Calu3 (cell line): ENCODE results near the gene AP1G2. TPM values are rescaled to one million over a fixed set of nuclear protein-coding genes. Genes with fewer than 3 reads are reported as not detected.

Experiments
- BruUV-seq: library from RNA; stranded (reverse); fragments of 400-500 nt; replicated peaks from 2 replicates; lab custom pipeline; 2021; lab: Mats Ljungman, UMichigan
- CTCF ChIA-PET: fragments of 300-600 bp; sonication (Branson Sonifier 250); formaldehyde crosslinking; loops from one replicate; lab custom pipeline; 2022; ENCODE audit warnings: antibody characterized with exemption; lab: Charles Lee
- DNase-seq: peaks from one replicate; pipeline ENCODE4 v3.0.0; 2022
- H3K27ac Mint-ChIP-seq: one replicate; pipeline ENCODE4 v1.8.0; 2022; ENCODE audit warnings: mixed read lengths; ENCODE audit not compliant: unreplicated experiment
- H3K27me3 Mint-ChIP-seq: one replicate; pipeline ENCODE4 v1.8.0; 2022; ENCODE audit warnings: mixed read lengths; ENCODE audit not compliant: unreplicated experiment
- H3K36me3 Mint-ChIP-seq: one replicate; pipeline ENCODE4 v1.8.0; 2022; ENCODE audit warnings: mild to moderate bottlenecking, moderate library complexity, mixed read lengths; ENCODE audit not compliant: insufficient read depth, unreplicated experiment
- H3K4me1 Mint-ChIP-seq: one replicate; pipeline ENCODE4 v1.8.0; 2022; ENCODE audit warnings: mild to moderate bottlenecking, low read depth, mixed read lengths; ENCODE audit not compliant: unreplicated experiment
- H3K4me3 Mint-ChIP-seq: one replicate; pipeline ENCODE4 v1.8.0; 2022; ENCODE audit warnings: mild to moderate bottlenecking, low read depth, moderate library complexity, mixed read lengths; ENCODE audit not compliant: unreplicated experiment
- H3K9me3 Mint-ChIP-seq: one replicate; pipeline ENCODE4 v1.8.0; 2022; ENCODE audit warnings: low read depth, mixed read lengths; ENCODE audit not compliant: unreplicated experiment
- intact Hi-C: fragments of 100-400 bp; cut with micrococcal nuclease; formaldehyde crosslinking; loops from one replicate; pipeline ENCODE4 v1.10.0; 2022; ENCODE audit not compliant: unreplicated experiment
- total RNA-seq: library from RNA; stranded (reverse); gene quantifications from 2 replicates; pipeline ENCODE4 v1.2.3, GENCODE V29; 2022
- TF ChIP-seq, protein P1 (sequence below): fragments of 200-600 bp; IDR thresholded peaks from one replicate; pipeline ENCODE4 v1.8.0; 2022; ENCODE audit warnings: antibody characterized with exemption; ENCODE audit not compliant: unreplicated experiment

AP1G2 gene
- total RNA-seq, 1 experiment from 2014 or later = 152 TPM

DNA sequence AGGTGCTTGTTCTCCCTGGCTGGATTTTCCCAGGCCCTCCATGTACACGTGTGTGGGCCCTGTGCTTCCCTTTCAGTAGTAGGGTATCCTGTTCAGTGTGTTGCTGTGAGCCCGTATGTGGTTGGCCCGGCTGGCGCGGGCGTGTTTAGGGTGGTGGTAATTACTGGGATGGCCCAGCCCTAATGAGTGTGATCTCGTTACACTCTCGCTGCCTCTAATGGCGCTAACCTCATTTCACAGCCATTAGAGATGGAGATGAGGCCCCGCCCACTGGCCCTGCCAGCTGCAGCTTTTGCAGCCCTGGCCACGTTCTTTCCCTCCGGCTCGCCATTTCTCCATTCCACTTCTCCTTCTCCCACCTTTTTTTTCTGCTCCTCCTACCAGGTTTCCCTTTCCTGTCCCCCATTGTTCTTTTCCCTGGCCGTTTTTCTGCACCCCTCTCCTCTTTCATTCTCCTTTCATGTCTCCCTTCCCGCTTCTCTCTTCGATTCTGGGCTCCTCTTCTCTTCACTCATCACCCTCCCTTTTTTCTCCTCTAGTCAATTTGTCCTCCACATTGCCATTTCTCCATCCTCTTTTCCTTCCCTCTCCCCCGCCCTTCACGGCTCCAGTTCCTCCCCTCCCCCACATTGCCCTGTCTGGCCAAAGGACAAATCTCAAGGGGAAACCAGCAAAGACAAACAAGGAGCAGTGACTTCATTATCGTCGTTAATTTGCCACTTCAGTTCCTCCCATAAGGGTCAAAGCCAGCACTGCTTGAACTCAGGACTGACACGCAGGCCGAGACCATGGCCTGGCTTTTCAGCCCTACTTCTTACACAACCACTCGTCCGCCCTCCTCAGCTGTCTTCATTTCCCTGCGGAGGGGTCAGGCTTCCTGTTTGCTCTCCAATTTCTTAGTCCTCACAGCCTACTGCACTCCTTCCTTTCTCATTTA lies 22.8 kb downstream of the AP1G2 start:
- H3K27ac Mint-ChIP-seq = no peak overlapping the region
- H3K4me3 Mint-ChIP-seq = no peak overlapping the region
- no peak for DNase-seq
- TF ChIP-seq, protein P1, sequence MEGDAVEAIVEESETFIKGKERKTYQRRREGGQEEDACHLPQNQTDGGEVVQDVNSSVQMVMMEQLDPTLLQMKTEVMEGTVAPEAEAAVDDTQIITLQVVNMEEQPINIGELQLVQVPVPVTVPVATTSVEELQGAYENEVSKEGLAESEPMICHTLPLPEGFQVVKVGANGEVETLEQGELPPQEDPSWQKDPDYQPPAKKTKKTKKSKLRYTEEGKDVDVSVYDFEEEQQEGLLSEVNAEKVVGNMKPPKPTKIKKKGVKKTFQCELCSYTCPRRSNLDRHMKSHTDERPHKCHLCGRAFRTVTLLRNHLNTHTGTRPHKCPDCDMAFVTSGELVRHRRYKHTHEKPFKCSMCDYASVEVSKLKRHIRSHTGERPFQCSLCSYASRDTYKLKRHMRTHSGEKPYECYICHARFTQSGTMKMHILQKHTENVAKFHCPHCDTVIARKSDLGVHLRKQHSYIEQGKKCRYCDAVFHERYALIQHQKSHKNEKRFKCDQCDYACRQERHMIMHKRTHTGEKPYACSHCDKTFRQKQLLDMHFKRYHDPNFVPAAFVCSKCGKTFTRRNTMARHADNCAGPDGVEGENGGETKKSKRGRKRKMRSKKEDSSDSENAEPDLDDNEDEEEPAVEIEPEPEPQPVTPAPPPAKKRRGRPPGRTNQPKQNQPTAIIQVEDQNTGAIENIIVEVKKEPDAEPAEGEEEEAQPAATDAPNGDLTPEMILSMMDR = no peak
- no peaks in the 10 kb centered on the region for H3K36me3 Mint-ChIP-seq
- H3K4me1 Mint-ChIP-seq = no peaks in the 10 kb centered on the region
- CTCF ChIA-PET = no interaction called here
- H3K9me3 Mint-ChIP-seq = no peaks in the 10 kb centered on the region
- peaks cover 20% of the 10 kb centered on the region for H3K27me3 Mint-ChIP-seq
- BruUV-seq = no TSS peak
- intact Hi-C loops = no loop called here

DNA sequence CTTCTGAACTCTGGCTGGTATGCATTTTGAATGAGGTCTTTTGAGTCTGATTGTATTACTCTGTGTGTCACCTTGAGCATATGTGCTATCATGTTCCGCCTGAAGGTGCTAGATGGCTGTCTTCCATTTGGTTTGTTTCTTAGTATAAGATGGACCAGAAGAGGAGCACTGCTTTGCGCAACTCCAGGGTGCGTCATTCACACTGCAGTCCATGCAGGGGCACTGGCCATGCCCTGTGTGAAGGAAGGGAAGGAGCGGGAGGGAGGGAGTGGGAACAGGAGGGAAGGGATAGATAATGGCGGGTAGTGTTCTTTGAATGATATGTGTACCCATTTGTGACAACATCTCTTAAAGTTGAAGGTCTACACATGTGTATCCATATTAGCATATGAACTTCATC lies 24.2 kb downstream of the AP1G2 start:
- H3K27ac Mint-ChIP-seq = no peak overlapping the region
- peaks cover 33% of the 10 kb centered on the region for H3K27me3 Mint-ChIP-seq
- TF ChIP-seq, protein P1 = no peak
- H3K9me3 Mint-ChIP-seq = no peaks in the 10 kb centered on the region
- H3K4me1 Mint-ChIP-seq = no peaks in the 10 kb centered on the region
- no peak overlapping the region for H3K4me3 Mint-ChIP-seq
- no TSS peak for BruUV-seq
- no peak for DNase-seq
- CTCF ChIA-PET = interaction anchor here (0.8 kb wide), 1 partner anchor 14 kb away, joined by 4 read pairs; no protein-coding TSS in a partner anchor
- H3K36me3 Mint-ChIP-seq = no peaks in the 10 kb centered on the region
- intact Hi-C loops = no loop called here

DNA sequence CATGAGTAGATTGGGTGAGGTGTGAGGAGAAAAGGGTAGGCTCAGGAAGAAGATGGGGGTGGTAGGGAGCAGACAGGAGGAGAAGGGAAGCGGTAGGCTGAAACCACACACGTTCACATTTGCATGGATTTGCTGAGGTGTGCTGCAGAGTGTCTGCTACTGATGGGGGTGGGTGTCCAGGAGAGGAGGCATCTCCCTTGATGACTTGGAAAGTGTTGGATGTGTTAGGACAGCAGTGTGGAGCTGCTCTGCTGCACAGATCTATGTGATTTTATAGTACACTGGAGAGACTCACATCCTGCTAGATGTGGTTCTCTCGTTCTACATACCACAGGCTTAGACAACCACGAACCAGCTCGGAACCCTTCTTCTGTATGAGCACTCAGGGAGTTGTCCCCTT lies 25.3 kb downstream of the AP1G2 start:
- CTCF ChIA-PET = no interaction called here

DNA sequence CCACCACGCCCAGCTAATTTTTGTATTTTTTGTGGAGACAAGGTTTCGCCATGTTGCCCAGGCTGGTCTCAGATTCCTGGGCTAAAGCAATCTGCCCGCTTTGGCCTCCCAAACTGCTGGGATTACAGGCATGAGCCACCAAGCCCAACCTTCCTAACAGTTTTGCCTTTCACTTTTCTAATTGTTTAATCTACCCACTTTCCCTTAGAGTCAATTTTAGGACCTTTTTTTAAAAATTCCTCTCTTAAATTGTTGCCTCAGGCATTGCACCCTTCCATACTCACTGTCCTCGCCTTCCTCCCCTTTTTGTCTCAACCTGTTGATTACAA lies 27.5 kb downstream of the AP1G2 start:
- H3K27me3 Mint-ChIP-seq = peaks cover 35% of the 10 kb centered on the region
- CTCF ChIA-PET = no interaction called here
- no peak overlapping the region for H3K4me3 Mint-ChIP-seq
- no peaks in the 10 kb centered on the region for H3K36me3 Mint-ChIP-seq
- no peaks in the 10 kb centered on the region for H3K9me3 Mint-ChIP-seq
- H3K4me1 Mint-ChIP-seq = no peaks in the 10 kb centered on the region
- H3K27ac Mint-ChIP-seq = no peak overlapping the region
- no TSS peak for BruUV-seq
- no peak for DNase-seq
- TF ChIP-seq, protein P1 = no peak
- intact Hi-C loops = no loop called here

More for the DNA sequence above, 25.3 kb downstream of the AP1G2 start:
- Mint-ChIP-seq H3K9me3 (no peaks in the 10 kb centered on the region), H3K4me1 (no peaks in the 10 kb centered on the region), H3K27me3 (peaks cover 44% of the 10 kb centered on the region), H3K27ac (no peak overlapping the region), H3K4me3 (no peak overlapping the region), H3K36me3 (no peaks in the 10 kb centered on the region)
- DNase-seq = no peak
- TF ChIP-seq, protein P1 = no peak
- intact Hi-C loops = no loop called here
- BruUV-seq = no TSS peak
